Measurements from ENCODE around the gene NADK2.
"Not testable (repeated sequence)": the region's sequence is repeated elsewhere in the genome, so short reads cannot be mapped to it uniquely, and the experiment has no call there.

The NADK2 gene

DNA sequence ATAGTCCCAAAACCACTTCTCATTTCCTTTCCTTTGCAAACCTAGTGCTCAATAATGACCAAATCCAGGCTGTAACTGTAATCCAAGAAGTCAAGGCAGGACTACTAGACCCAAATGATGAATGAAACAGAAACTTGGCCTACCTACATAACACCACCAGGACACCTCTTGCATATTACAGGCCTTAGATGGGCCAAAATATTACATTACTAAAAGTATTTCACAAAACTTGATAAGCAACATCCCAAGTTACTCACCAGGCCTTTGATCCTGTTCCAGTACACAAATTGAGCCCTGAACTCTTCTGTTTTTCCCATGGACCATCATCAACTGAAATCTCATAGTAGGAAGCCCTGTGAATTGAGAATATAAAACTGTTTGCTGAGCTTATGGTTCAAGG is 34.8 kb downstream of the NADK2 start:
- no peak for DNase-seq

DNA sequence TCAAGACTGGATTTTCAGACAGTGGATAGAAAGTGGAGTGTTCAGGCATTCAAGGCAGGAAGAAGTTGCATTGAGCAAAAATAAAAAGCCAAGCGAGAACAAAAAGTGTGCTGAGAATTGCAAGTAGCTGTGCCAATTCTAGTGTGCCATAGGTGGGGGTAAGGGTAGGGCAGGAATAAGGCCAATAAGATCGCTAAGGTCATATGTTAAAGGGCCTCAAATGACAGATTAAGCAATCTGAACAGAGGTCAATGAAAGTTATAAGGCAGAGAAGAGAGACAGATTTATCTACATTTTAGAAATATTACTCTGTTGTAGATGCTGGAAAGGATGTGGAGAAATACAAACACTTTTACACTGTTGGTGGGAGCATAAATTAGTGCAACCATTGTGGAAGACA is 36.4 kb downstream of the NADK2 start:
- DNase-seq = no peak

- DNase-seq = no peak
These were observed 39.2 kb downstream of the NADK2 start for GRCh38 chr5:36202521-36202961.

GRCh38 chr5:36200513-36200912 is 41.2 kb downstream of the NADK2 start:
- DNase-seq = no peak

DNA sequence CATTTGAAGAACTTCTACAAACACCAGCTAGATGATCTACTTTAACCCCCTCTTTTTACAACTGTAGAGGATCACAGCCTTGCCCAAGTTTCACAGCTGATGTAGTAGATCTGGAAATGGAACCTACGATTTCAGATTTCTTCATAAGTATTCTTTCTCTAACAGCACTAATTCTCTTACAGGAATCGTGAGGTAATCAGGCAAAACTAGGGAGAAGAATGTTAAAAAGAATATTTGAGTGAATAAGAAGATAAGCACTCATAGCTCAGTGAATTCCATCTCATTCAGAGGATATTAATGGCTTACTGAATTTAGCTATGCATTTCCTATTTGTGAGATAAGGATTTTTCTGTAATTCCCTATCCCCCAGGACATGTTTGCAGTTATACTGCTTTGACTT is 42.1 kb downstream of the NADK2 start:
- DNase-seq = no peak

GRCh38 chr5:36198783-36199182 is 42.9 kb downstream of the NADK2 start:
- DNase-seq = not testable (repeated sequence)

DNA sequence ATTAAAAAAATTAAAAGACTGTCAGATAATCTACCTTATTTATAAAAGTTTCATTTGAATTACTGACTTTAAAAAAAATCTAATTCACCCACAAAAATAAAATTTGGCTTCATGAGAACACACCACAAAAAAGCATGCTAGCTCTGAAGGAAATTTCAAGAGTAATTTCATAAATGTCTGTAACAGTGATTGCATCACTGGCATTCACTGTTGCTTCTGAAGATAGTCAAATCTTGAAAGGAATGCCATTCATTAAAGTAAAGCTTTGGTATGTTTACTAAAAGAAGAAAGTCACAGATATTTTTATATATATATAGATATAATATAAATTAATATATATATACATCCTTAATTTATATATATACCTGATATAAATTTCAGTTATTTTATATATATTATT is 43.4 kb downstream of the NADK2 start:
- no peak for DNase-seq

- DNase-seq = no peak
These were observed 48.0 kb downstream of the NADK2 start for GRCh38 chr5:36193746-36194145.

GRCh38 chr5:36184408-36184807 is 57.3 kb downstream of the NADK2 start:
- DNase-seq = not testable (repeated sequence)

- no peak for DNase-seq
These were observed 60.0 kb downstream of the NADK2 start for GRCh38 chr5:36181774-36182173.

DNA sequence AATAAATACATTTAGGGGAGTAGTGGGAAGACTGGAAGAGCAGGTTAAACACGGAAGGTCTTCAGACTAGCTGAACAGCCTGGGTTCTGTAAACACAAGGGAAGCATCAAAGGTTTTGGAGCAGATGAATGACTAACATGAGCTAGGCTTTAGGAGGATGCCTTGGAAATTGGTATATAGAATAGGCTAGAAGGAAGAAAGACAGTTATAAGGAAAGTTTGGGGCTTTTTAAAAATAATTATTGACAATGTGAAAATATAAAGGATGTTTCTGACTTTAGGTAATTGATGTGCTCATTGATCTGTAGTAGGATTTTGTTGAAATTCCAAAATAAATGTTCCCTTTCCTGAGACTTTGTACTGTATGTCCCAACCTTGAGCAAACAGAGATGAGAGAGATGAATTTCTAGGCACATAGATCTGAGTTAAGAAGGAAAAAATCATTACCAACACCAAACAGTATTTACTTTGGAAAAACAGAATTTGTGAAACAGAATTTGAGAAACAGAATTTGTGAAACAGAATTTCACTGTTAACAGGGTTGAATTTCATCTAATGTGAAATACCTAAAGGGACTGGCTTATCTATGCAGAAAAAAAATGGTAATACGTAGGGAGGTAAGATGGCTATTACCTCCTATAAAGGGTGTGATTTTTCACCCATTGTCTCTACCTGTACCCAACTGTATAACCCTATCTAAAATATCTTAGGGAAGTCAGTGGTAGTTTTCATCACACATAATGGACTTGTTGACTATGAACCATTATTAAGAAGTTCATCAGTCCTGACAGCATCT is 61.0 kb downstream of the NADK2 start:
- DNase-seq = no peak

- no peak for DNase-seq
These were observed 61.8 kb downstream of the NADK2 start for GRCh38 chr5:36179950-36180349.

DNA sequence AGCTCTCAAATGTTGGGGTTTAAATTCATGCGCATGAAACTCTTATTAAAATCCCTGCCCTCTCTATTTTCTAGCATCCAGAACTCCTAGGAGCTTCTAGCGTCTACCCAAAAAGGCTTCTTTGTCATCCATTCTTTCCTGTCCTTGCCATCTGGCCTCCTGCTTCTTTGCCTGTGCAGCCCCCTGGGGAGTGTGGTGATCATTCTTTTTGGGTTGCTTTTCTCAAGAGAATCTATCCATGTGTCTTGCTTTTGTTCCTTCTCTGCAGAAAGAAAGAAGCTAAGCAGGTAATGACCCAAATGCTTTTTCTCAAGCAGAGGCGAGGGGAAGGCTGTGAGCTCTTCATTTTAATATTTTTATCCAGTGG is 63.2 kb downstream of the NADK2 start:
- DNase-seq = no peak

DNA sequence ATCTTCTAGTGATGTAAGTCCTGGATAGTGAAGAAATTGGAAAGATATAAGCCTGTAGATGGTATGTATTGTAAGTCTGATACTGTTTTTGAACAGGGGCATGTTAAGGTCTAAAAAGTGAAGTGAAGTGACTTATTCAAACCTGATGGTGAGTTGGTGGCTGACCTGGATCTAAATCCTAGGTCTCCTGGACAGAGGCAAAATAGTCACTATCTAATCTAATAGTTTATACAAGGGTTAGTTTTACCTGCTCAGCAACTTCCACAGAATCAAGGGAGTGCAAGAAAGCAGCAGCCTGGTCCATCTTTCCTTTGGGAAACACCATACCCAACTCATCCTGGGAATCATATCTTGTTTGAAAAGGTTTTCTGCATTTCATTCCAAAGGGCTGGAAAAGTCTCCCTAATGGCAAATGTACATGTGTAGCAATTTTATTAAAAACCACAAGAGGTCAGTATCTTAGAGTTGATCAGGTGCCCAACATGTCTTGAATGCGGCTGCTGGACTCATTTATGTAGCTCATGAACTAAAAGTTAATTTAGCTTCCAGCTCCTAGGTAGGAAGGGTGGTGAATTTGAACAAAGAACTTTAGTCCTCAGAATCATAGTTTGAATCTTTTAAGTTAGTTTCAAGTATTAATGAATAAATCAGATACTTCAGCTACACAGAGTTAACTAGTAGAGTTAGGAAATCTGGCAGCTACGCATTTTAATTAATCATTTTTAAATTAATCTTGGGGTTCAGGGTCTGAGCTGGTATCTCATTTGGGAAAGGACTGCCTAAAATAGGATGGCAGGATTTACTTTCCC is 63.8 kb downstream of the NADK2 start:
- DNase-seq = no peak

DNA sequence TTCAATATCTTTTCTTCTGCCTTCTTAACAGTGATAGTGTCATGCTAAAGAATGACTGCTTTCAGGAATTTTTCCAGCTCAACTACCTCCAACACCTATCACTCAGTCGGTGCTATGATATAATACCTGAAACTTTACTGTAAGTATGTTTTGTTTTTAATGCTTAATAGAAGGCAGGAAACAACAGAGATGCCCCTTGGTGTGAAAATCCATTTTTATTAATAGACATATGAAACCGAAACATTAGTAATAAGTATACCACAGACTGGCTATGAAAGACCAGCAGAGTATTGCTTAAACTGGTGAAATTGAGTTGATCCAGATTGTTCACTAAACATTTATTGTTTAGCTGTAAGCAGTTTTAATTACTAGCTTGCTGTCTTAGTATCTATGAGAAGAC is 64.6 kb downstream of the NADK2 start:
- no peak for DNase-seq

DNA sequence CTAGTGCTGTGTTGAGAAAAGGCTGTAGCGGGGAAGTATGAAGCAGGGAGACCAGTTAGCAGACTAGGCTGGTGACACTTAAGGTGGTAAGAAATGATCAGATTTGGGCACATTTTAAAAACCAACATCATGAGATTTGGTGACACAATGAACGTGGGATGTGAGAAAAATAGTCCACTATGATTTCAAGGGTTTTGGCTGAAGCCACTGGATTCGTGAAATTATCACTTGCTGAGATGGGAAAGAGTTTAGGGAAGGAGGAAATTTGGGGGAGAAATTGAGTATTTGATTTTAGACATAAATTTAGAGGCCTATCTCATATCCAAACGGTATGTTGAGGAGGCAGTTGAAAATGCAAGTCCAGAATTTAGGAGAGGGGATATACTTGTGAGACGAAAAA is 66.7 kb downstream of the NADK2 start:
- no peak for DNase-seq

GRCh38 chr5:36174119-36174518 is 67.6 kb downstream of the NADK2 start:
- no peak for DNase-seq

DNA sequence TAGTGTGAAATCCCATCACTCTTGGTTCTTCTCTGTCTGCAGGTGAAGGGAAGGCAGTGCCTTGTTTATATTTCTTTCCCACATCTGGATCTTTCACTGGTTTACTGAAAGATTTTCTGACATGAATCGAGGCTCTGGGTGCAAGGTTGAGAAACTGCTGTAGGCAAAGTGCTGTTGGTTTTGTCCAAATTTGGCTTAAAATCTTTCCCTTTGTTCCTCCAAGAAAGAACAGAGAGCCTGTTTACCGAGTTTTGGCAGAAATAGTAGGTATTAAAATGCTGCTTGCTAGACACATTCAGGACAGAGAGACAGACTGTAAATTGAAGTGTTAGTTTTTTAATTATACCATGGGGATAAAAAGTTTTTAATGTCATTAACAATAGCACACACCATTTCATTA is 68.3 kb downstream of the NADK2 start:
- DNase-seq = no peak

DNA sequence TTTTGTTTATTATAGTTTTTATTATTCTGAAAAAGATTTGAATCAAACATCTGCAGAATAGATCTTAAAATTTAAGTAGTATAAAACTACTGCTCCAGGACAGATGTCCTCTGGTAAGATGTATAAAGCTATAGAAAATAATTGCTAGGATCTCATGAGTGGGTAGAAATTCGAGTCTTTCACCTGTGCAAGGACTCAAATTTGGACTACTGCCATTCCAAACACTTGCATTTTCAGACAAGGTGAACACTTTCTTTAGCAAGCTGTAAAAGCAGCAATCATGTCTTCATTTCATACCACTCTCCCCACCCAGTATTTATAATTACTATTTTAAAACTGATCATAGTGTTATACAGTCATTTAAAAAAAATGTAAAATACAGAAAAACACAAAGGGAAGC is 69.1 kb downstream of the NADK2 start:
- no peak for DNase-seq

DNA sequence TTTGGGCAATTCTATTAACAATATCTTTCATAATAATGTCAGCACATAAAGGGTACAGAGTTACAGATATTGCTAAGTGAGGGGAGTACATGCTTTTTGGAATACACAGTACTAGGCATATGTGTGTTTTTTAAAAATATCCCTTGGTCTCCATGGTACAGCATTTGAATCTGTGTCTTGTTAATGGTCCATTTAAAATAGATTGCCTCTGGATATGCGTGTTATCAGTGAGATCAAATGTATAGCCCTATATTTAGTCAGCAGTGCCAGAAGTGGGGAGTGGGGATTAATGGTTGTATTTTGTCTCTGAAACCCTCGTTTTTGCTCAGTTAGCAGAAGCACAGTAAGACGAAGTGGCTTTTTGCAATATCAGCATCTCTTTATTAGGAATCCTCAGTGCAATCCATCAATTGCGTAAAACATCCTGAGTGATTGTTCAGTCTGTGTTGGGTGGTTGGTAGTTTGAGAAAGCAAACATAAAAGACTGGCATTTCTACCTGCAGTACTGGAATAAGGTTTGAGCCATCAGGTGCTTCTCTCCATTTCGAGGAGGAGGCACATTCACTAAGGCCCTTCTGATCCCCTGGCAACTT is 70.8 kb downstream of the NADK2 start:
- DNase-seq = no peak

DNA sequence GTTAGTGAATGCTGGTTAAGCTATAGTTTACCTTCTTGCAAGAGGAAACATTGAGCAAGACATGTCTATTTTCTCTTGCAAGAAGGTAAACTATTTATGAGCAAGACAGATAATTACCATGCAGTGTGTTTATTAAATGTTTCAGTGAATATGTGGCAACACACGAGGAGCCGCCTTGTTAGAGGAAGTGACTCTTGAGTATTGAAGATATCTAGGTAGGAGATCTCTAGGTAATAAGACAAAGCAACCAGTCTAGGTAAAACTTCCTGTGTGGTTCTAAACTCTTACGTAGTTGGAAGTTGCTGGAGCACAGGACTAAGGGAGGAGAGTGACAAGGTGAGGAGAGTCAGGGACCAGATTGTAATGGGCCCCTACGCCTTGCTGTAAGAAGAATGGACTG is 73.0 kb downstream of the NADK2 start:
- DNase-seq = no peak

DNA sequence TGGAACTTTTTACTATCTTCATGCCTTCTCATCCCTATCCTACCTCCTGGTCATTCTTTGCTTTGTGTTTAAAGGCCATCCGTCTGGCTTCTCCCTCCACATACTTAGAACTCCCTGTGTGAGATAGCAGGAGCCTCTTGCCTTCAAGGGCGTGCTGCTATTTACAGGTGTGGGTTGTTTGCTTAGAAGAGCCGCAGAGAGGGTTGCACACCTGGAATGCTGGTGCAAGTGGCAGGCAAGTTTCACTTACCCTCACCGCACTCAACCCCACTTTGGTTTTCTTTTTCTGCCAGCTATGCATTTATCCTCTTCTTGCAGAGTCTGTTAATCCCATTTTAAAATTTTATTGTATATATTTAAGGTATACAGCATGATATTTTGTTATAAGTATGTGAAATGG is 77.3 kb downstream of the NADK2 start:
- no peak for DNase-seq

DNA sequence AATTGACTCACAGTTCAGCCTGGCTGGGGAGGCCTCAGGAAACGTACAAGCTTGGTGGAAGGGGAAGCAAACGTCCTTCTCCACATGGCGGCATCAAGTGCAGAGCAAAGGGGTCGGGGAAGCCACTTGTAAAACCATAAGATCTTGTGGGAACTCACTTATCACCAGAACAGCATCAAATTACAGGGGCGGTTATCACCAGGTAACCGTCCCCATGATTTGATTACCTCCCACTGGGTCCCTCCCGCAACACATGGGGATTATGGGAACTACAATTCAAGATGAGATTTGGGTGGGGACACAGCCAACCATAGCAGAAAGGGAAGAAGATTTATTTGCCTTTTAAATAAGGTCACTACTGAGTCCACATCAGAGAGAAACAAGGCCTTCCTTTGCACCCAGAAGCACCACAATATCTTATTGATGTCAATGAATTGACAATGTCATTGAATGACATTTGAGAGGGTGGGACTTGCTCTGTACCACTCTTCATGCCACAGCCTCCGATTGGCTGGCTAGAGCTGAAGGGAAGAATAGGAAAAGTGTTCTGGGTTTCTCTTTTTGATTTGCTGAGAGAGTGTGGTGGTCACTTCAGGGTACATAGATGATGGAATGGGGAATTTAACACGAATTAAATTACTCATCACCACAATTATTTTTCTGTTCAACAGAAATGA is 78.8 kb downstream of the NADK2 start:
- DNase-seq = no peak

All from right forelimb (tissue), 1 donor.